Measurements from ENCODE around the gene PTPRD.
"Not testable (repeated sequence)": the region's sequence is repeated elsewhere in the genome, so short reads cannot be mapped to it uniquely, and the experiment has no call there.

Gene PTPRD

GRCh38 chr9:9054354-9054992 is 1558.3 kb downstream of the PTPRD start:
- Histone ChIP-seq H3K27ac (ENCODE audit: insufficient read depth, low read depth, low read length, poor library complexity, severe bottlenecking) (no peak overlapping the region), H3K27me3 (ENCODE audit: control insufficient read depth, insufficient read depth, low read length, poor library complexity, severe bottlenecking) (no peaks in the 10 kb centered on the region), H3K36me3 (ENCODE audit: control insufficient read depth, insufficient read depth, low read length) (no peaks in the 10 kb centered on the region), H3K4me1 (ENCODE audit: control insufficient read depth, insufficient read depth, low read length) (no peaks in the 10 kb centered on the region), H3K4me3 (ENCODE audit: insufficient read depth, low read depth, low read length) (no peak overlapping the region), H3K9me3 (ENCODE audit: control insufficient read depth, low read length) (no peaks in the 10 kb centered on the region)
- WGBS, 2 experiments, result 80 to 88% methylated on average over 1 to 3 of the region's 3 CpGs

- H3K4me1 ChIP-seq (ENCODE audit: control insufficient read depth, insufficient read depth, low read length), result no peaks in the 10 kb centered on the region
- no peaks in the 10 kb centered on the region for H3K9me3 ChIP-seq (ENCODE audit: control insufficient read depth, low read length)
- no peak overlapping the region for H3K27ac ChIP-seq (ENCODE audit: insufficient read depth, low read depth, low read length, poor library complexity, severe bottlenecking)
- no peak overlapping the region for H3K4me3 ChIP-seq (ENCODE audit: insufficient read depth, low read depth, low read length)
- 94% methylated on average over 2 of the region's 2 CpGs; no CpG with 5 or more reads in 1 of the 2 experiments for WGBS, 2 experiments
- H3K27me3 ChIP-seq (ENCODE audit: control insufficient read depth, insufficient read depth, low read length, poor library complexity, severe bottlenecking), result no peaks in the 10 kb centered on the region
- no peaks in the 10 kb centered on the region for H3K36me3 ChIP-seq (ENCODE audit: control insufficient read depth, insufficient read depth, low read length)
Observed at GRCh38 chr9:9045572-9045971, 1567.2 kb downstream of the PTPRD start.

GRCh38 chr9:9045072-9045471 is 1567.7 kb downstream of the PTPRD start:
- no peak overlapping the region for H3K4me3 ChIP-seq (ENCODE audit: insufficient read depth, low read depth, low read length)
- no peaks in the 10 kb centered on the region for H3K36me3 ChIP-seq (ENCODE audit: control insufficient read depth, insufficient read depth, low read length)
- no peaks in the 10 kb centered on the region for H3K27me3 ChIP-seq (ENCODE audit: control insufficient read depth, insufficient read depth, low read length, poor library complexity, severe bottlenecking)
- 78 to 82% methylated on average over 4 of the region's 4 CpGs for WGBS, 2 experiments
- H3K27ac ChIP-seq (ENCODE audit: insufficient read depth, low read depth, low read length, poor library complexity, severe bottlenecking), result no peak overlapping the region
- no peaks in the 10 kb centered on the region for H3K4me1 ChIP-seq (ENCODE audit: control insufficient read depth, insufficient read depth, low read length)
- no peaks in the 10 kb centered on the region for H3K9me3 ChIP-seq (ENCODE audit: control insufficient read depth, low read length)

- WGBS, 2 experiments, result 91 to 94% methylated on average over 2 to 3 of the region's 3 CpGs
- H3K4me3 ChIP-seq (ENCODE audit: insufficient read depth, low read depth, low read length); H3K27ac ChIP-seq (ENCODE audit: insufficient read depth, low read depth, low read length, poor library complexity, severe bottlenecking); H3K27me3 ChIP-seq (ENCODE audit: control insufficient read depth, insufficient read depth, low read length, poor library complexity, severe bottlenecking); H3K4me1 ChIP-seq (ENCODE audit: control insufficient read depth, insufficient read depth, low read length); H3K36me3 ChIP-seq (ENCODE audit: control insufficient read depth, insufficient read depth, low read length); H3K9me3 ChIP-seq (ENCODE audit: control insufficient read depth, low read length): not testable (repeated sequence)
Observed at GRCh38 chr9:9043788-9044187, 1569.0 kb downstream of the PTPRD start.

- no peaks in the 10 kb centered on the region for H3K27me3 ChIP-seq (ENCODE audit: control insufficient read depth, insufficient read depth, low read length, poor library complexity, severe bottlenecking)
- H3K27ac ChIP-seq (ENCODE audit: insufficient read depth, low read depth, low read length, poor library complexity, severe bottlenecking), result no peak overlapping the region
- H3K4me3 ChIP-seq (ENCODE audit: insufficient read depth, low read depth, low read length), result no peak overlapping the region
- H3K4me1 ChIP-seq (ENCODE audit: control insufficient read depth, insufficient read depth, low read length), result no peaks in the 10 kb centered on the region
- WGBS, 2 experiments, result 97 to 100% methylated on average over 3 of the region's 3 CpGs
- no peaks in the 10 kb centered on the region for H3K9me3 ChIP-seq (ENCODE audit: control insufficient read depth, low read length)
- no peaks in the 10 kb centered on the region for H3K36me3 ChIP-seq (ENCODE audit: control insufficient read depth, insufficient read depth, low read length)
Observed at GRCh38 chr9:9041756-9042155, 1571.0 kb downstream of the PTPRD start.

- H3K4me1 ChIP-seq (ENCODE audit: control insufficient read depth, insufficient read depth, low read length), result no peaks in the 10 kb centered on the region
- no peak overlapping the region for H3K4me3 ChIP-seq (ENCODE audit: insufficient read depth, low read depth, low read length)
- H3K36me3 ChIP-seq (ENCODE audit: control insufficient read depth, insufficient read depth, low read length), result no peaks in the 10 kb centered on the region
- WGBS, 2 experiments, result 93 to 100% methylated on average over 2 of the region's 2 CpGs
- H3K9me3 ChIP-seq (ENCODE audit: control insufficient read depth, low read length), result no peaks in the 10 kb centered on the region
- H3K27me3 ChIP-seq (ENCODE audit: control insufficient read depth, insufficient read depth, low read length, poor library complexity, severe bottlenecking), result no peaks in the 10 kb centered on the region
- H3K27ac ChIP-seq (ENCODE audit: insufficient read depth, low read depth, low read length, poor library complexity, severe bottlenecking), result no peak overlapping the region
Observed at GRCh38 chr9:9033022-9033421, 1579.8 kb downstream of the PTPRD start.

- Histone ChIP-seq H3K4me3 (ENCODE audit: insufficient read depth, low read depth, low read length) (no peak overlapping the region), H3K4me1 (ENCODE audit: control insufficient read depth, insufficient read depth, low read length) (no peaks in the 10 kb centered on the region), H3K27ac (ENCODE audit: insufficient read depth, low read depth, low read length, poor library complexity, severe bottlenecking) (no peak overlapping the region), H3K36me3 (ENCODE audit: control insufficient read depth, insufficient read depth, low read length) (no peaks in the 10 kb centered on the region), H3K9me3 (ENCODE audit: control insufficient read depth, low read length) (no peaks in the 10 kb centered on the region), H3K27me3 (ENCODE audit: control insufficient read depth, insufficient read depth, low read length, poor library complexity, severe bottlenecking) (no peaks in the 10 kb centered on the region)
- WGBS, 2 experiments, result 92 to 95% methylated on average over 2 to 3 of the region's 3 CpGs
Observed at GRCh38 chr9:9016597-9016996, 1596.2 kb downstream of the PTPRD start.

- WGBS, 2 experiments, result 87 to 98% methylated on average over 3 of the region's 3 CpGs
- Histone ChIP-seq H3K4me1 (ENCODE audit: control insufficient read depth, insufficient read depth, low read length) (no peaks in the 10 kb centered on the region), H3K4me3 (ENCODE audit: insufficient read depth, low read depth, low read length) (no peak overlapping the region), H3K36me3 (ENCODE audit: control insufficient read depth, insufficient read depth, low read length) (no peaks in the 10 kb centered on the region), H3K9me3 (ENCODE audit: control insufficient read depth, low read length) (no peaks in the 10 kb centered on the region), H3K27me3 (ENCODE audit: control insufficient read depth, insufficient read depth, low read length, poor library complexity, severe bottlenecking) (no peaks in the 10 kb centered on the region), H3K27ac (ENCODE audit: insufficient read depth, low read depth, low read length, poor library complexity, severe bottlenecking) (no peak overlapping the region)
Observed at GRCh38 chr9:9004810-9005209, 1608.0 kb downstream of the PTPRD start.

GRCh38 chr9:9002826-9003583 is 1609.8 kb downstream of the PTPRD start:
- peaks cover 2% of the 10 kb centered on the region for H3K9me3 ChIP-seq (ENCODE audit: control insufficient read depth, low read length)
- H3K4me3 ChIP-seq (ENCODE audit: insufficient read depth, low read depth, low read length), result no peak overlapping the region
- H3K27me3 ChIP-seq (ENCODE audit: control insufficient read depth, insufficient read depth, low read length, poor library complexity, severe bottlenecking), result no peaks in the 10 kb centered on the region
- WGBS, 2 experiments, result 82 to 89% methylated on average over 4 to 5 of the region's 5 CpGs
- no peaks in the 10 kb centered on the region for H3K36me3 ChIP-seq (ENCODE audit: control insufficient read depth, insufficient read depth, low read length)
- no peak overlapping the region for H3K27ac ChIP-seq (ENCODE audit: insufficient read depth, low read depth, low read length, poor library complexity, severe bottlenecking)
- no peaks in the 10 kb centered on the region for H3K4me1 ChIP-seq (ENCODE audit: control insufficient read depth, insufficient read depth, low read length)

- 94 to 98% methylated on average over 2 of the region's 2 CpGs for WGBS, 2 experiments
- no peaks in the 10 kb centered on the region for H3K9me3 ChIP-seq (ENCODE audit: control insufficient read depth, low read length)
- no peaks in the 10 kb centered on the region for H3K4me1 ChIP-seq (ENCODE audit: control insufficient read depth, insufficient read depth, low read length)
- H3K4me3 ChIP-seq (ENCODE audit: insufficient read depth, low read depth, low read length), result no peak overlapping the region
- no peak overlapping the region for H3K27ac ChIP-seq (ENCODE audit: insufficient read depth, low read depth, low read length, poor library complexity, severe bottlenecking)
- H3K36me3 ChIP-seq (ENCODE audit: control insufficient read depth, insufficient read depth, low read length), result no peaks in the 10 kb centered on the region
- no peaks in the 10 kb centered on the region for H3K27me3 ChIP-seq (ENCODE audit: control insufficient read depth, insufficient read depth, low read length, poor library complexity, severe bottlenecking)
Observed at GRCh38 chr9:8980496-8981013, 1632.2 kb downstream of the PTPRD start.
